Measurements from ENCODE around the gene PCDHB8.
"Not testable (repeated sequence)": the region's sequence is repeated elsewhere in the genome, so short reads cannot be mapped to it uniquely, and the experiment has no call there.

DNA sequence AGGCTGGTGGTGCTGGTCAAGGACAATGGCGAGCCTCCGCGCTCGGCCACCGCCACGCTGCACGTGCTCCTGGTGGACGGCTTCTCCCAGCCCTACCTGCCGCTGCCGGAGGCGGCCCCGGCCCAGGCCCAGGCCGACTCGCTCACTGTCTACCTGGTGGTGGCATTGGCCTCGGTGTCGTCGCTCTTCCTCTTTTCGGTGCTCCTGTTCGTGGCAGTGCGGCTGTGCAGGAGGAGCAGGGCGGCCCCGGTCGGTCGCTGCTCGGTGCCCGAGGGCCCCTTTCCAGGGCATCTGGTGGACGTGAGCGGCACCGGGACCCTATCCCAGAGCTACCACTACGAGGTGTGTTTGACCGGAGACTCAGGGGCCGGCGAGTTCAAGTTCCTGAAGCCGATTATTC lies 40.2 kb upstream of the PCDHB8 start:
- TF ChIP-seq, protein P1, sequence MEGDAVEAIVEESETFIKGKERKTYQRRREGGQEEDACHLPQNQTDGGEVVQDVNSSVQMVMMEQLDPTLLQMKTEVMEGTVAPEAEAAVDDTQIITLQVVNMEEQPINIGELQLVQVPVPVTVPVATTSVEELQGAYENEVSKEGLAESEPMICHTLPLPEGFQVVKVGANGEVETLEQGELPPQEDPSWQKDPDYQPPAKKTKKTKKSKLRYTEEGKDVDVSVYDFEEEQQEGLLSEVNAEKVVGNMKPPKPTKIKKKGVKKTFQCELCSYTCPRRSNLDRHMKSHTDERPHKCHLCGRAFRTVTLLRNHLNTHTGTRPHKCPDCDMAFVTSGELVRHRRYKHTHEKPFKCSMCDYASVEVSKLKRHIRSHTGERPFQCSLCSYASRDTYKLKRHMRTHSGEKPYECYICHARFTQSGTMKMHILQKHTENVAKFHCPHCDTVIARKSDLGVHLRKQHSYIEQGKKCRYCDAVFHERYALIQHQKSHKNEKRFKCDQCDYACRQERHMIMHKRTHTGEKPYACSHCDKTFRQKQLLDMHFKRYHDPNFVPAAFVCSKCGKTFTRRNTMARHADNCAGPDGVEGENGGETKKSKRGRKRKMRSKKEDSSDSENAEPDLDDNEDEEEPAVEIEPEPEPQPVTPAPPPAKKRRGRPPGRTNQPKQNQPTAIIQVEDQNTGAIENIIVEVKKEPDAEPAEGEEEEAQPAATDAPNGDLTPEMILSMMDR (IDR thresholded peaks at IDR 0.05; ENCODE audit: low read length): not testable (repeated sequence)
- not testable (repeated sequence) for TF ChIP-seq EZH2 (IDR thresholded peaks at IDR 0.05; ENCODE audit: borderline replicate concordance, low read length)
